NK-92 (cell line): ENCODE results near the gene MBNL2.

ENCODE experiments used
- DNase-seq: peaks from one replicate; lab custom pipeline; 2025; ENCODE audit not compliant: unreplicated experiment; lab: John Stamatoyannopoulos, UW

The MBNL2 gene

DNA sequence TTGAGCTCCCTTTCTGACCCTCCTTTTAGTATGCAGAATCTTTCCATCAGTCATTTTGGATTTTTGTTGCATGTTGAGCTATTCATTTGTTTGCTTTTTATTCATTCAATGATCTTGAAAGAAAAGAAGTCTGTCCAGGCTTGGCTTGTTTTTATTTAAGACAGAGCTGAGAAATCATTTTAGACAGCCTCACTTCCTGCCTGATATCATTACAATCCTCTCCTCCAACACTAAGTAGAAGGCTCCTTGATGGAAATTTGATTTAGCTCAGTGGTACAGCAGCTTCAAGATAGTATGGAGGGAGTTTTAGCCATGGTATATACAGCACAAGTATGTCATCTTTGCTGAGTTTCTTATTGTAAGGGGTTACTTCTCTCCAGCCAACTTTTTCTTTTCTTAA lies 28.4 kb downstream of the MBNL2 start:
- no peak for DNase-seq

DNA sequence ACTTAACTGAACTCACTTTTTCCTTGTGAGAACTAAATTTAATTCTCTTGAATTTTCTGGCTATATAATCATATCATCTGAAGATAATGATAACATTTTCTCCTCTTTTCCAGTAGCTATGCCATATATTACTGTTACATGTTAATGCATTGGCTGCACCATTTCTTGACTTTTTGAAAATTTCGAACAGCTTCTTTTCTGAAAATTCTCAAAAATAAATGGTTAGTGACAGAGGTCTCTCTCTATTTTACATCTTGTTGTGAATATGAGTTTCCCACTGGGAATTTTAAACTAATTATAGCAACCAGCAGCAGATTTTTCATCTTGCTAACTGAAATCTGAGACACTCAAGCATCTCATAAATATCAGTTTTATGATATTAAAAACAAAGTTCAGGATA lies 30.6 kb downstream of the MBNL2 start:
- no peak for DNase-seq

DNA sequence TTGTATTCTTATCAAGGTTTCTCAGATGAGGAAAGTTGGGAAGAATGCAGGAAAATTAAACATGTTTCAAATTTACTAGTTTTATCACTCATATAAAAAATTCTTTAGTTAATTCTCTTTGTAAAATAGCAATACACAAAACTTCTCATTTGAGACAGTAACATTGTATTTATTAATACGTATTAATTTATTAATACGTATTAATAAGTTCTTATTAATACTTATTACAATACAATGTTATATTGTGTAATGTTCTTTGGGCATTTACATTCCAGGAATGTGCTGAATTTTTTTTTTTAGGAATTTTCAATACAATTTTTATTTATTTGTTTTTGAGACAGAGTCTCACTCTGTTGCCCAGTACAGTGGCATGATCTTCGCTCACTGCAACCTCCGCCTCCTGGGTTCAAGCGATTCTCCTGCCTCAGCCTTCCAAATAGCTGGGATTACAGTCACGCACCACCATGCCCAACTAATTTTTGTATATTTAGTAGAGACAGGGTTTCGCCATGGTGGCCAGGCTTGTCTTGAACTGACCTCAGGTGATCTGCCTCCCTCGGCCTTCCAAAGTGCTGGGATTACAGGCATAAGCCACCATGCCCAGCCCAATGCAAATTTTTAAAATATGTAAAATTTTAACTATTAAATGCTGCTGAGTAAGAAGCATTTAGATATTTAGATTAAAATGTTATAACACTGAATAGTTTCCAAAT lies 31.6 kb downstream of the MBNL2 start:
- no peak for DNase-seq

DNA sequence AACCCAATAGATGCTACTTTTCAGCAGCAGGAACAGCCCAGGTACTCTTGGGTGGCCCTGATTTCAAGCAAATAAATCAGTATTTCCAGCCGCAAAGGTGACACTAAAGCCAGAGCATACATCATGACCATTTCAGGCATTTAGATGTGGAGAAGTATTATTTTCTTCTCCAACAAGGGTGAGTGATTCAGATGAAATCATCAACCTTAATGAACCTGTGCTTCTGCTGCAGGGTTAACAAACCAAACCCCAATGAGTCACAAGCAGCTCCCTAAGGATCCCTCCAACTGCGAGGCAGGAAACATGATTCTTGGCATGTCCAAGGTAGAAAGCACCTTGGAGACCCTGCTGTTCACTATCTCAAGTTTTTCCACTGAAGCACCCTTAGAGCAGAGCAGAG lies 32.7 kb downstream of the MBNL2 start:
- DNase-seq = no peak

DNA sequence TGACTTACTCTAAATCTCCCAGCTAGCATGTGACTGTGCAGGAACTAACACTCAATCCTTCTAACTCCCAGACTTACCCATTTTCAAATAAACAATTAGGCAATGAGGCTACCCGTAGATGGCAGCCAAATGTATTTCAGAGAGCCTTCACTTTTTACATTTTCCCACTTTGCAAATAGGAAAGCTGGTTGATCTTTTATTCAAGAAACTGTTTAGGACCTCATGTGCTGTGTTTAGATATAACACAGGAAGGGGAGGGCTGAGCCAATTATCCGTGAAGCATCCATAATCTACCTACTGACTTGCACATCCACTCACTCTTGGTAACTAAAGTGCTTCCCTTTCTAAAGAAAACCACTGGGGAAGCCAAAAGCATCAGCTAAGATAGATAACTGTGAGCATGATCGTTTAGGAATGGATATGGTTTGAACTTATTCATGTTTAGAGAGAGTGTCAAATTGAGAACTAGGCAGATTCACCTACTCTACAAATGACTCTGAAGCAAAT lies 33.4 kb downstream of the MBNL2 start:
- no peak for DNase-seq

DNA sequence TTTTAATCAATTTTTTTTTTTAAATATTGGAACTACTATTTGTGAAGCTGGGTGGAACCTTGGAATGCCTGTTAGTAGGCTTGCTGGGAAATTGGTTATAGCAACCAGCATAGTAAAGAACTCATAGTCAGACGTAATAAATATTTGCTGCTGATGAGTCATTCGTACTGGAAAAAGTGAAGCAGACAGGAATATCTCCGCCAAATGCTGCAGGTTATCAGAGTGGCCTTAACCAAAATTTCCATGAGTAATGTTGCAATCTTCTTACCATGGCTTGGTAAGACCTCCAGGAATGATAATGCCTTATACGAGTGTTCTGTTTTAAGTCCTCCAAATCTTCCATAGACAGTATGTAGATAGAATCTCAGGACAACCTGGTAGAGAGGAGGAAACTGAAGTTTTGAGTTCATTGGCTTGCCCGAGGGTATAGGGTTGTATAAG lies 34.2 kb downstream of the MBNL2 start:
- DNase-seq = no peak

DNA sequence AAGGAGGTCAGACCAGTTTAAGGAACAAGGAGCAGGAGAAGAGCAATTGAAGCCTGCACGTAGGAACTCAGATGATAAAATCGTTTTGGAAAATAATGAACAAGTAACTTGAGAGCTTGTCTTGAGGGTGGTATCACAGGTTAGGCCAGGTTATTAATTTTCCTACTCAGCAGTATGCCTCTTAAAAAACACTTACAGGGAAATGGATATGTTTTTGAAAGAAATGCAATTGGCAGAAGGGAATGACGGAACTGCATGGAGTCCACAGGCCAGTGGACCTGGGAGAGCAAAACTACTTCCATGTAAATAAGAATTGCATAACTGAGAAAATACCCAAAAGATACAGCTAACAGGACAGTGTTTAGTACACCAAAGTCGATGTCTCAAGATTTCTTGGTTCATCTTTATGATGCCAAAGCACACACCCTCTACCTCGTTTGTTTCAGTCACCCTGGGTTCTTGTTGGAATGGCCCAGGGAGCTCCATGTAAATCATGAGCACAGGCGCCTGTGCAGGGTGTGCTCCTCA lies 35.2 kb downstream of the MBNL2 start:
- DNase-seq = no peak

DNA sequence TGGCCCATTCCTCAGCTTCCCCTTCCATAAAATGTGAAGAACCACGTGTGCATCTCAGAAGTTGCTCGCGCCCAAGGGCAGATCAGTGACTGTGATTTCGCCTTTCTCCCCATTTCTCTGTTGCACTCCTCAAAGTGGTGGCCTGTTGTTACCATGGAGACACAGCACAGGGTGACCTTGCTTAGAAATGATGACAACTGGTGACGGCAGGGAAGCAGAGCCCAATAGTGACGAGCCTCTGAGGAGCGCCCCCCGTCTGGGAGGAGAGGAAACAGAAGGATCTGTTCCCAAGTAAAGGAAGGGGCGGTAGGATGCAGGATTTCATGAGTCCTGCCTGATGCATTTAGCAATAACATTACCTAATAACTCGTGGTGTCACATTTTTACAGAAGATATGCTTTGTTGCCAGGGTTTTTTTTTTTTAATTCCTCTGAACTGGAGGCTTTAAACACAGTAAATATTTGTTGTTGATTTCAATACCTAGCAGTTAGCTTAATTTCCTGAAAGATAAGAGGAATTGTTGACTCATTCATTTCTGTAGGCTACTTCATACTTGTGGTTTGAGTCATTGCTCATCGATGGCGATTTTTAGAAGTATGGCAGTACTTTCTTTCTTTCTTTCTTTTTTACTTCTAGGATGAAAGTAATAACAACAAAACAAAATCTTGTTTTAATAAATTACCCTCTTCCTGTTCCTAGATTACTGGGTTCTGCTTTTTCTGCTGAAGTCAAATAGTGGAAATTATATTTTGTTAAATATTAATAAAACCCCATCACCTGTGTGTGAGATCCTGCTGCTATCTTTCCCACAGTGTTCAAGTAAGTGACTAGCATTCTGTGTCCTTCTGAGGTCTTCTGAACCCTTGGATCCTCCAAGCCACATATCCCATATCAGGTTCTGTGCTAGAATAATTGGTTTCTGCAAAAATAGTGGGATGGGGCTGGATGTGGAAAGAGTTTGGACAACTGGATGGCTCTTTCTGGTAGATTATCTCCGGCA lies 36.0 kb downstream of the MBNL2 start:
- no peak for DNase-seq

DNA sequence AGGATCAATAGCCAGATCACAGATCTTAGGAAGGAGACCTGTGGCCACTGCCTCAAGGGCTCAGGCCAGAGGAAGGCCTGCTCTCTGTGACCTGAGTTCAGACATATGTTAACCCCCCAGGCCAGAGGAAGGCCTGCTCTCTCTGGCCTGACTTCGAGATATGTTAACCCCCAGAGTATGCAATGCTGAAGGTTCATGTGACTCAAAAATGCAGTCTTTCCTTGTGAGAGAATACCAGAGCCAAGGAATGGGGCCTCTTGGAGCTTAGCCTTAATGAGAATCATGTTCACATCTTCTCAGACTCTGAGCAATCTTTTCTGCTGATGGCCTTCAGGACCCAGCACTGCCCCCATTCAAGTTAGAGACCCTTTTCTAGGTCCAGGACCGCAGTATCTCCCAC lies 36.7 kb downstream of the MBNL2 start:
- no peak for DNase-seq

DNA sequence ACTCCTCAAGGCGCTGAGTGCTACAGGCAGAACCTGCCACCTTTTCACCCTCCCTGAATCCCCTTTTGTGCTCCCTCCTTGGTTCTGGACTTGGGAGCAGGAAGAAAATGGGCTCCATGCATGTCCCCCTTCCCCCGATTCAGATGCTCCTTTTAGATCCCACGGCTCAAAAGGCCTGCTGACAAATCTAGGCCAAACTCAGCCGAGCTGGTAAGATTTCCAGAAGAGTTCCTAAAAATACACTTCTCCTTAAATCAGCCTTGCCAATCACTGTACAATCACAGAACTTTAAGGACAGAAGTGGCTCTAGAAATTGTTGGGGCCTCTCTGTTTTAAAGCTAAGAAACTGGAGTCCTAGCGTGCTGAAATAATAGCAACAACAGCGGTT lies 37.3 kb downstream of the MBNL2 start:
- DNase-seq = no peak

DNA sequence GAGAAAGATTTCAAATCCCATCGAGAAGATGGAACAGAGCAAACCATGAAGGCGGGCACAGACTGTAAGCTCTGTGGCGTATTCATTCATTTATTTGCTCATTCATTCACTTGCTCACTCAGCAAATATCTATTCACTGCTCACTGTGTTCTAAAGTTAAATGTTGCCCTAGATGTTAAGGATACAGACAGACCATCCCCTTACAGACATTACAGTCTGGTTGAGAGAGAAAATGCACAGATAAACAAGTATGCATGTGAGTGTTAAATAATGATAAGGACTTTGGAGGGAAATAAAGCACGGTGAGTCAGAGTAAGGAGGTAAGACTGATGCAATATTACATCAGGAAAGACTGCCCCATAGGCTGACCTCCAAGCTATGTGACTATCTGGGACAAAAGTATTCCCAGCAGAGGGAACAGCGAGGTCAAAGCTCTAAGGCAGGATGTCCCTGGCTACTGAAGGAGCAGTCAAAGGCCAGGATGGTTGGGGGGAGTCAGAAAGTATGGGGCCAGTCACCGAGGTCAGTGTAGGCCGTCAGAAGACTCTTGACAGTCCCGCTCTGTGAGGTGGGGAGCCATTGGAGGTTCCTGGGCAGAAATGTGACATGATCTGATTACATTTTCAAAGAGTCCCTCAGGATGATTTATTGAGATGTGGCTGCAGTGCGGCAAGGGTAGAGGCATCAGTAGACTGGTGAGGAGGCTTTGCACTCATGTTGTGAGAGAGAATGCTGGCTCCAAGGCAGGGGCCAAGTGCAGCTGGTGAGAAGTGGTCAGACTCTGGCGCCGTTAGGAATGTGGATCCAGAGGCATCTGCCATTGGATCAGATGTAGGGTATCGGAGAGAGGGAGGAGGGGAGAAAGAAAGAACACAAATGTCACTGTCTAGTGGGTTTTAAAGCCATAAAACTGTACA lies 37.9 kb downstream of the MBNL2 start:
- DNase-seq = no peak

DNA sequence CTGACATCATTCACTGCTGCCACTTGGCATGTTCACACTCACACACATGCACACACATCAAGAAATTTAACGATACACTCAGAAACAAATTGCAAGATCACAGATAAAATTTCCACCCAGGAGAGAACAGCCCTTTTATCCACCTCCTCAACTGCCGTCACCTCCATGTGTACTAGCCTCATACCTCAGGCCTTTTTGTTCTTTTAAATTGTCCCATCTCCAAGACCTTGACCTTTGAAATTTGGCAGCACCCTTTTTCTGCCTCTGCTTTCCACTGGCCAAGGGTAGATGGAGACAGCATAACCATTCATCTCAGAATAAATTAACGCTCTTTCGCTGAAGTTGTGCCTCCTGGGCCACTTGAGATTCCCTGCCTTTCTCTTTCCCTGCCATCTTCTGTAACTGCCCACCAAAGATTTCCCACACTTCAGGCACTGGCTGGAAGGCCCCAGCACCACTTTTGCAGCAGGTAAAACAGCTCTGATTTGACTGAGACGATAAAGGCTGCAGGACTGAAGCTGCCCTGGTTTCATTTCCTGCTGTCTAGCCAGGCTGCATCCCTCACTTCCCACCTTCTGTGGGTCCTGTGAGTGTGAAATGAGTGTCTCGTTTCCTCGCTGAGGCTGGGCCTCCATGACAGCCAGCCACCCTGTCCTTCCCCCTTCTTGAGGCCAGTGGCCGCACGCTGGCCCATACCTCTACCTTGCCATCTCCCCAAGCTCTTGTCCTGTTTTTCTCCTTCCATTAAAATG lies 39.3 kb downstream of the MBNL2 start:
- DNase-seq = no peak

DNA sequence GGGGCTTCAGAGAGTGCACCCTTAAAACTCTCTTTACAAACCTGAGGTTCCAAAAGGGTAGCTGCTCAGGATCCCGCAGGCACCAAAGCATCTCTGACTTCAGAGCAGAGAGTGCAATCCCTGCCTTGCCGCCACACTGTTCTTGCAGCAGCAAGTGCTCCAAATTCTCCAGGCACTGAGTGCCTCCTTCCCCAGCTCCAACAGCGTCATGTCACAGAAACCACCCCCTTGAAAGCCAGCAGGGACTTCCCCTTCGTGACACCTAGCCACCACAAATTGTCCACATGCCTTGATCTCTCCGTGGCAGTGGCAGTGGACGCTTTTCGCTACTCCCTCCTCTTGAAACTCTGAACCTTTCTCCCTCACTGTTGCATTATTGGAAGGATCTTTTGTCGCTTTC lies 39.9 kb downstream of the MBNL2 start:
- no peak for DNase-seq

DNA sequence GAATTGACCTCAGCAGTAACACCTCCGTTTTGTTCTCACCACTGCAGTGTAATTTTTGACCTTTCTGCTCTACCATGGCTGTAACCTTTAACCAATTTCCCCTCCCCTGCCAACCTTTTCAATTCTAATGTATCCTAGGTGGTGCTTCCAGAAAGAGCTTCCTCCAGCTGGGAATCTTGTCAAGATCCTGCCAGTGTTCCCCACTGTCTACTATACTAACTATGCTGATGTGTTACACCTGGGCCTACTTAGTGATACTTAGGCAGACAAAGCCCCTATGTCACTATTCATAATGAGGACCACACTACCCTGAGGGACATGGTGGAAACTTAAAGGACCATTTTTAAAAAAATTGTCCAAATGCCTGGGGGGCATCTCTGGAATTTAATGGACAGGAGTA lies 41.0 kb downstream of the MBNL2 start:
- no peak for DNase-seq

DNA sequence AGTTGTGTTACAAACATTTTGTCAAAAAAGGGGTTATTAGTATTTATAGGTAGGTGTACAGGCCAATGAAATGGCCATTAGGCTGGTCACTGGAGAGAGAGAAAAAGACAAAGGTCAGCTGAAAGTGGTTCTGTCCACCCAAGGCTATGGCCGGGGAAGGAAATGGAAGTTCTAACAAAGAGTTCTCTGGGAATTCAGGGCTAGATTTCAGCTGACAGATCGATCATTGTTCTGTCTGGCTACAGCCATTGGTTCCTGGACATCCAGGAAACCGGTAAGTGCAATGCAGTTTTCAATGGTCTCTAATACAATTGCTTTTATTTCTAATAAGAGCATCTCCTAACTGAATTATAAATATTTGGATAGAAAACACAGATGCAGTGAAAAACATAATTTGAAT lies 42.5 kb downstream of the MBNL2 start:
- DNase-seq = no peak

DNA sequence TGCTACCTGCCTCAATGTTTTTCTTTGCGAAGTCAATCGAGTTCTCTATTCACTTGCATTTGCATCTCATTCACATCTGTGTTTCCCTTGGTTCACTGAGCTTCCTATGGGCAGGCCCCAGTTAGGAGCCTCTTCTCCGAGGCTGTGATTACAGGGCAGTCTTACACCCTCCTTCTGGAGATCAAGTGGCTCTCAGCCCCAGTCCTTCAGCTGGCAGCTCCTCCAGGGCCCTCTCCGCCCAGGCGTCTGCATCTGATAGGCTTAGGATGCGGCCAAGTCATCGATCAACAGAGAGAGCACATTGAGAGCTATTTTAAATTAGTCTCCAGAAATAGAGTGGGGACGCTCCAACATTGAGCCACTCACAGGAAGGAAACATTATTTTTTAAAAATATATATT lies 44.2 kb downstream of the MBNL2 start:
- no peak for DNase-seq

DNA sequence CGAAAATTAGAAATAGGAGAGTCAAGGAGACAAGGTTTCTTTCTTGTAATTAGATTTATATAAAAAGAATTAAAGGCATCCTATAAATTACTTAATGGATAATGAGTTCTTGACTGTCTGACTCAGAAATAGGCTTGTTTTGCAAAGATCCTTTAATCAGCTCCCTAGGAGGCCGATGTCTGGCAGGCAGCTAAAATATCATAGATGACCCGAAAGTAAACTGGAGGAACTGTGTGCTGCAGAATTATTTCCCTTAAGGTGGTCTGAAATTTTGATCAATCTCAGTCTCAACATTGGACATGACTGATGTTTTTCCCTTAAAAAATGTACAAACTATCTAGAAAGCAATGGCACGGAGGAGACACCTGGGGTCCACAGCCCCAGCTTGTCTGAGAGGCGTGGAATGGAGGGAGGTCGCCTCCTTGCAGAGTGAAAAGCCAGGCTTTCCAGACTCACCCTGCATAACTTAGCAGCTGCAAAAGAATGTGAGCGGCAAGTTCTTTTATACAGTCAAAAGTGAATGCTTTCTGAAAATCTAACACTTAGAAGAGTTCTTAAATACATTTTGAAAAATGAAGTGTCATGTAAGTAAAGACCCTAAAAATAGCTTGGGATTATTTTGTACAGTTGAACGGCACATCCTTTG lies 44.8 kb downstream of the MBNL2 start:
- DNase-seq = no peak

DNA sequence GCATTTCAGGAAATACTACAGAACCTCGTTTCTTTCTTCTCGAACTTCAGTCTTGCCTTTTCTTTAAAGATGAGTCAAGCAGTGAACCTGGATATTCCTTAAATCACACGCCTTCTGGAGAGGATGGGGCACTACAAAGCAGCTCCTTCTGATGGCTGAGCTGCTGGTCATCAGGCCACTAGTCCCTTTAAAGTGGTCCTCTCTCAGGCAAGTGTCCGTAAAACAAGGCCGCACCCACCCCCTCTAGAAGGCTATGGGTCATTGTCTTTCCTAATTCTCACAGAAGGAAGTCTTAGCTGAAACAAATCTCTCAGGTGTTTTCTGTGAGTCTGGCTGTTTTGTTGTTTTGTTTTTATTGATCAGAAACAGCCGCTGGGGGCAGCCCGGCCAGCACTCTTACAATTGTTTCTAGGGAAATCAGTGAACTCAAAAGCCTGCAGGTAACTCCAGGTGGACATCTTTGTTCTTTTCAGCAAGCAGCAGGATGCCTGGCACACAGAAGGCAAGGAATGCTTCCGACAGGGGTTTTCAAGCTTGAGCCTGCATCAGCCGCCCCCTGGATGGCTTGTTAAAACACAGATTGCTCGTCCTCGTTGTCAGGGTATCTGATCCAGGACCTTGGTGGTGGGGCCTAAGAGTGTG lies 45.4 kb downstream of the MBNL2 start:
- no peak for DNase-seq

DNA sequence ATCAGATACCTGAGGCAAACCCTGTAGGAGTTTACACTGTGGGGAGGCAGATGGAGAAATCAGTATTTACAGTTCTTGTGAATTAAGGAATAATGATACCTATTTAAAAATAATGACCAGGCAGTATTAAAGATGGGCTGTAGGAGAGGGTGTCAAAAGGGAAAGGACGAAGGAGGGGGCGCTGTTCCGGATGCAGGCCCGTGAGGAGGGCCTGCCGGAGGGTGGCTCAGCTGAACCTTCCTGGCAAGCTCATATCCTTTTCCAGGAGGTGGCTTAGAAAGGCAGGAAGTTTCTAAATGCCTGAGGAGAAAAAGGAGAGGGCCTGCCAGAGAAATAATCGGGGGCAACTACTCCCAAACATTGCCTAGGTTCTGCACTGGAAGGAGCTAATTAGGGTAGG lies 46.6 kb downstream of the MBNL2 start:
- no peak for DNase-seq
